AG10803 (cell line): ENCODE results near the gene SETD5.
A peak's percentile ranks its signal among the peaks of the same experiment; 100 is the strongest.

Experiments used
- DNase-seq: peaks from one replicate; pipeline ENCODE4 v3.0.0; 2010; ENCODE audit warnings: low read depth
- H3K4me3 ChIP-seq: 2 replicates; pipeline ENCODE4 v1.5.1; 2011; ENCODE audit warnings: mild to moderate bottlenecking, low read length, control low read depth
- TF ChIP-seq, protein P1 (sequence below): conservative IDR thresholded peaks from 2 replicates; pipeline ENCODE4 v1.5.1; 2011; ENCODE audit warnings: mild to moderate bottlenecking, low read length, control low read depth, inconsistent platforms

Gene SETD5

GRCh38 chr3:9397332-9397905 is at the start of gene SETD5:
Gene SETD5, plus strand, starts transcription at chr3:9397615. Its CDS starts 31,324 bp downstream, at chr3:9428939.
- TF ChIP-seq, protein P1, sequence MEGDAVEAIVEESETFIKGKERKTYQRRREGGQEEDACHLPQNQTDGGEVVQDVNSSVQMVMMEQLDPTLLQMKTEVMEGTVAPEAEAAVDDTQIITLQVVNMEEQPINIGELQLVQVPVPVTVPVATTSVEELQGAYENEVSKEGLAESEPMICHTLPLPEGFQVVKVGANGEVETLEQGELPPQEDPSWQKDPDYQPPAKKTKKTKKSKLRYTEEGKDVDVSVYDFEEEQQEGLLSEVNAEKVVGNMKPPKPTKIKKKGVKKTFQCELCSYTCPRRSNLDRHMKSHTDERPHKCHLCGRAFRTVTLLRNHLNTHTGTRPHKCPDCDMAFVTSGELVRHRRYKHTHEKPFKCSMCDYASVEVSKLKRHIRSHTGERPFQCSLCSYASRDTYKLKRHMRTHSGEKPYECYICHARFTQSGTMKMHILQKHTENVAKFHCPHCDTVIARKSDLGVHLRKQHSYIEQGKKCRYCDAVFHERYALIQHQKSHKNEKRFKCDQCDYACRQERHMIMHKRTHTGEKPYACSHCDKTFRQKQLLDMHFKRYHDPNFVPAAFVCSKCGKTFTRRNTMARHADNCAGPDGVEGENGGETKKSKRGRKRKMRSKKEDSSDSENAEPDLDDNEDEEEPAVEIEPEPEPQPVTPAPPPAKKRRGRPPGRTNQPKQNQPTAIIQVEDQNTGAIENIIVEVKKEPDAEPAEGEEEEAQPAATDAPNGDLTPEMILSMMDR, result no peak
- H3K4me3 ChIP-seq, result peak within 1 kb of the TSS; percentile 98
- peak; percentile 97 for DNase-seq

DNA sequence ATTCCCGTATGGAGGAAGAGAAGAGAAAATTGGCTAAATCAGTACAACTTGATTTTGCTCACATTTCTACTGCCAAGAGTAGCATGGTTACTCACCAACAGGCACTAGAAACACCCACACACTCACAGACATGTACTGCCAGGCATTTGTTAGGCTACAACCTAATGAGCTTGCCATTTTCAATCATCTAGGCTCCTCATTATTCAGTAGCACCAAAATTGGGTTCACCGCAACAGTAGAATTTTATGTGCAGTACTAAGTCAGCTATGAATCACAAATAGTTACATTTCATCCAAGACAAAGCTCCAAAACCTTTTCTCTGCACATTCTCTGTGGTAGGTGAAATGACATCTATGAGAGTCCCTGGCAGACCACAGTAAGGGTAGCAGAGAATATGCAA is 49.5 kb upstream of the SETD5 start:
- peak; percentile 92 for DNase-seq
- TF ChIP-seq, protein P1, result no peak
- no peak overlapping the region for H3K4me3 ChIP-seq

GRCh38 chr3:9349321-9350117 is 47.9 kb upstream of the SETD5 start:
- no peak overlapping the region for H3K4me3 ChIP-seq
- peak; percentile 88 for DNase-seq
- TF ChIP-seq, protein P1, result no peak

GRCh38 chr3:9351709-9352126 is 45.7 kb upstream of the SETD5 start:
- TF ChIP-seq, protein P1, result no peak
- DNase-seq, result no peak
- no peak overlapping the region for H3K4me3 ChIP-seq

GRCh38 chr3:9352917-9353752 is 44.3 kb upstream of the SETD5 start:
- TF ChIP-seq, protein P1, result peak; percentile 97
- DNase-seq, result peak; percentile 73
- no peak overlapping the region for H3K4me3 ChIP-seq

DNA sequence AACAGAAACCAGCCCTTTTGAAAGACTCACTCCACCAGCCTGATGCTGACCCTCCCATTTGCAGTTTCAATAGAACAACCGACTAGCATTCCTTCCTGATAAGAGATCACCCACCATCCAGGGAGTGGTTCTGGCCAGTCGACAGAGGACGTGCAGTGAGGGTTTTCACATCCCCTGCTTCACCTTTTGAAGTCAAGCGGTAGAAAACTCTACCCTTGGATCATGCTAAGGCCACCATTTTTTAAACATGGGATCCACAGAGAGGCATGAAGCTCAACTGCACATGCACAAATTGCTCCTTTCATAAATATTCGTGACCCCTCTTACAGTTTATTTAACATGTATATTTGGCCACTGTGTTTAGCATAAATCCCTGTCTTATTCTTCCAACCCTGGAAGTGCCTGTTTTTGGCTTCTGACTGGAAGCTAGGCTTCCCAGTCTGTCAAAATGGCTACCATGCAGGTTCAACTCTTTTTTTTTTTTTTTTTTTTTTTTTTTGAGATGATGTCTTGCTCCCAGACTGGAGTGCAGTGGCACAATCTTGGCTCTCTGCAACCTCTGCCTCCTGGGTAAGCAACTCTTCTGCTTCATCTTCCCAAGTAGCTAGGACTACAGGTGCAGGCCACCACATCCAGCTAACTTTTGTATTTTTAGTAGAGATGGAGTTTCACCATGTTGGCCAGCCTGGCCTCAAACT is 35.6 kb upstream of the SETD5 start:
- H3K4me3 ChIP-seq, result peak overlapping the region; percentile 82
- TF ChIP-seq, protein P1, result no peak
- no peak for DNase-seq
